Transverse colon (tissue), 4 donors: ENCODE results near the gene FNDC3B. TPM values are rescaled to one million over a fixed set of nuclear protein-coding genes. Genes with fewer than 3 reads are reported as not detected.

Experiments
- DNase-seq: peaks from one replicate; pipeline ENCODE4 v3.0.0-alpha.2; 2019
- H3K27ac ChIP-seq, 4 donors: fragments of 200-600 bp; sonication (generic); 2 replicates each; pipeline ENCODE4 v1.5.1; 2016 to 2018; ENCODE audit warnings: inconsistent platforms in 4 of 4
- H3K27me3 ChIP-seq: fragments of 200-600 bp; sonication (generic); 2 replicates; pipeline ENCODE4 v1.5.1; 2017; ENCODE audit warnings: inconsistent platforms
- H3K36me3 ChIP-seq, 4 donors: fragments of 200-600 bp; sonication (generic); 2 replicates each; pipeline ENCODE4 v1.5.1; 2017 to 2019; ENCODE audit warnings: inconsistent platforms in 4 of 4
- H3K4me1 ChIP-seq, 4 donors: fragments of 200-600 bp; sonication (generic); 2 replicates each; pipeline ENCODE4 v1.5.1; 2017 to 2020; ENCODE audit warnings: inconsistent platforms in 4 of 4
- H3K4me3 ChIP-seq, 4 donors: fragments of 200-600 bp; sonication (generic); 1 replicate in 1 of 4; 2 replicates in 3 of 4; pipeline versions ENCODE4 v1.5.1 to v1.6.1; 2017 to 2019; ENCODE audit warnings: inconsistent platforms in 4 of 4
- H3K9me3 ChIP-seq, 2 donors: fragments of 200-600 bp; sonication (generic); 2 replicates each; pipeline ENCODE4 v1.5.1; 2017 to 2019; ENCODE audit warnings: inconsistent platforms in 2 of 2
- EP300 ChIP-seq: sonication (generic); formaldehyde crosslinking; IDR thresholded peaks from one replicate; pipeline ENCODE4 v1.6.1; 2017; ENCODE audit warnings: antibody characterized with exemption, low read depth
- POLR2A ChIP-seq: fragments of 450-650 bp; IDR thresholded peaks from one replicate; pipeline ENCODE4 v1.6.1; 2016; ENCODE audit warnings: antibody characterized with exemption, mild to moderate bottlenecking, moderate library complexity
- POLR2AphosphoS5 ChIP-seq, 3 donors: sonication (generic); formaldehyde crosslinking; IDR thresholded peaks; one replicate each; pipeline ENCODE4 v1.6.1; 2016; ENCODE audit warnings: antibody characterized with exemption in 3 of 3
- WGBS, 2 donors: methylation state at CpG; one replicate each; pipeline ENCODE4 v1.1.5; 2018; ENCODE audit warnings: low coverage in 1 of 2; 5-methylcytosine and 5-hydroxymethylcytosine counted together
- in situ Hi-C, 4 donors: fragments of 200-750 bp; cut with MboI; loops; one replicate each; pipeline versions ENCODE4 v1.15.0 to v1.15.1; 2017; ENCODE audit warnings: low sequenced_read_pairs in 3 of 4, low pct_ligation_motif_present in 1 of 4, low pct_unique_long_range_greater_than_20kb in 1 of 4
- intact Hi-C: fragments of 100-400 bp; cut with DNase I; formaldehyde crosslinking; loops from one replicate; pipeline ENCODE4 v1.15.1; 2023; ENCODE audit warnings: low total_unique reads
- total RNA-seq, 4 donors: library from RNA; depleted of rRNA; stranded (reverse); fragments of >200 nt; gene quantifications; one replicate each; pipeline ENCODE4 v1.1.0, GENCODE V29; 2016
- TF ChIP-seq, protein P1 (sequence below), 5 experiments: fragments of 200-600 bp in 3 of 5; fragments of 450-650 bp in 2 of 5; sonication (generic) in 3 of 5; IDR thresholded peaks; 1 replicate in 2 of 5; 2 replicates in 3 of 5; pipeline ENCODE4 v1.5.1; 2016 to 2017; ENCODE audit warnings: antibody characterized with exemption in 5 of 5, inconsistent platforms in 3 of 5, mild to moderate bottlenecking in 2 of 5, moderate library complexity in 1 of 5

The FNDC3B gene
- total RNA-seq, 4 donors from 2014 or later: 28.5 to 85.7 (median 44.5) TPM

DNA sequence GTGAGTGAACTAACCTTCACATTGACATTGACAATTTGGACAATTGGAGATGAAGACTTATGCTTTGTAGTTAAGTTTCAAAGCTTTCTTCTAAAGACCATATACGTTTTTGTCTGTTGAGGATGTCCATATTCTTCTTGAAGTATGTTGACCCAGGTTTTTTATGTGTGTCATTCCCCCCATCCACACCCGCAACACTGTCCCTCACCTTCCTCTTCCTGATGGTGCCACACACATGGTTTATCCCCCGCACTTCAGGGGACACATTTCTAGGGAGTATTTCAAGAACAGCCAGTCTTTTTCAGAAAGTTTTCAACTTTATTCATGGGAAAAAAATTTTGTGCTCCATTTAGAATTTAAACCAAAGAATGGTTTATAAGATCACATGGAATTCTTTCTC, 303.7 kb downstream of the FNDC3B start:
- DNase-seq: no peak
- in situ Hi-C loops (loop anchor here in 3 of 4 donors (25.0 kb wide), 3 partner anchors 306 to 681 kb away; partner anchors contain the start of genes FNDC3B (in 2 of the 3) and TMEM212 (in 1 of the 3)), intact Hi-C loops (no loop called here)
- 90 to 95% methylated on average over 3 of the region's 3 CpGs for WGBS, 2 donors
- no peaks in the 10 kb centered on the region for H3K27me3 ChIP-seq
- no peaks in the 10 kb centered on the region for H3K9me3 ChIP-seq
- peaks cover 0 to 54% (median 20%) of the 10 kb centered on the region in 4 donors for H3K36me3 ChIP-seq
- no peak for TF ChIP-seq POLR2A
- TF ChIP-seq EP300: no peak
- no peak for TF ChIP-seq POLR2AphosphoS5 (IDR thresholded peaks at IDR 0.05)
- TF ChIP-seq, protein P1, sequence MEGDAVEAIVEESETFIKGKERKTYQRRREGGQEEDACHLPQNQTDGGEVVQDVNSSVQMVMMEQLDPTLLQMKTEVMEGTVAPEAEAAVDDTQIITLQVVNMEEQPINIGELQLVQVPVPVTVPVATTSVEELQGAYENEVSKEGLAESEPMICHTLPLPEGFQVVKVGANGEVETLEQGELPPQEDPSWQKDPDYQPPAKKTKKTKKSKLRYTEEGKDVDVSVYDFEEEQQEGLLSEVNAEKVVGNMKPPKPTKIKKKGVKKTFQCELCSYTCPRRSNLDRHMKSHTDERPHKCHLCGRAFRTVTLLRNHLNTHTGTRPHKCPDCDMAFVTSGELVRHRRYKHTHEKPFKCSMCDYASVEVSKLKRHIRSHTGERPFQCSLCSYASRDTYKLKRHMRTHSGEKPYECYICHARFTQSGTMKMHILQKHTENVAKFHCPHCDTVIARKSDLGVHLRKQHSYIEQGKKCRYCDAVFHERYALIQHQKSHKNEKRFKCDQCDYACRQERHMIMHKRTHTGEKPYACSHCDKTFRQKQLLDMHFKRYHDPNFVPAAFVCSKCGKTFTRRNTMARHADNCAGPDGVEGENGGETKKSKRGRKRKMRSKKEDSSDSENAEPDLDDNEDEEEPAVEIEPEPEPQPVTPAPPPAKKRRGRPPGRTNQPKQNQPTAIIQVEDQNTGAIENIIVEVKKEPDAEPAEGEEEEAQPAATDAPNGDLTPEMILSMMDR (IDR thresholded peaks at IDR 0.05): no peak
- H3K27ac ChIP-seq: no peak overlapping the region
- no peaks in the 10 kb centered on the region for H3K4me1 ChIP-seq
- H3K4me3 ChIP-seq: no peak overlapping the region

GRCh38 chr3:172343979-172344378, 304.6 kb downstream of the FNDC3B start:
- 90% methylated on average over 12 of the region's 12 CpGs; no CpG with 5 or more reads in 1 of the 2 donors for WGBS, 2 donors
- intact Hi-C loops (no loop called here), in situ Hi-C loops (loop anchor here in 3 of 4 donors (25.0 kb wide), 3 partner anchors 307 to 682 kb away; partner anchors contain the start of genes FNDC3B (in 2 of the 3) and TMEM212 (in 1 of the 3))

DNA sequence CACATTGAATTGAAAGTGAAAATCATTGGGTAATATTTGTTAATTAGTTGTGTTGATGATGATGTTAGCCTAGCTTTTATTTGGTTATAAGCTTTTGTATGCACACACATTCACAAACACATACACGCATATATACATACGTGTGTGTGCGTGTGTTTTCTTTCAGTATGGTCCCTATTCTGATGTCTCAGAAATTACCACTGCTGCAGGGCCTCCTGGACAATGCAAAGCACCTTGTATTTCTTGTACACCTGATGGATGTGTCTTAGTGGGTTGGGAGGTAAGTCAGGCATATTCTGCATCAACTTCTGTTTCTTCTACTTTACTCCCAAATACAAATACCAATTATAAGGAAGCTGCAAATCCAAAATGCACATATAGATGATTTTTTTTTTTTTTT, 306.8 kb downstream of the FNDC3B start:
- in situ Hi-C loops (loop anchor here in 3 of 4 donors (25.0 kb wide), 3 partner anchors 309 to 684 kb away; partner anchors contain the start of genes FNDC3B (in 2 of the 3) and TMEM212 (in 1 of the 3)), intact Hi-C loops (no loop called here)
- H3K36me3 ChIP-seq: peaks cover 0 to 59% (median 20%) of the 10 kb centered on the region in 4 donors

More at GRCh38 chr3:172343979-172344378, 304.6 kb downstream of the FNDC3B start:
- H3K27me3 ChIP-seq: no peaks in the 10 kb centered on the region
- TF ChIP-seq POLR2AphosphoS5 (IDR thresholded peaks at IDR 0.05) (no peak), POLR2A (no peak), EP300 (no peak)
- TF ChIP-seq, protein P1 (IDR thresholded peaks at IDR 0.05): no peak
- no peak overlapping the region for H3K27ac ChIP-seq
- no peak for DNase-seq
- no peak overlapping the region for H3K4me3 ChIP-seq
- peaks cover 0 to 62% (median 20%) of the 10 kb centered on the region in 4 donors for H3K36me3 ChIP-seq
- H3K9me3 ChIP-seq: no peaks in the 10 kb centered on the region
- H3K4me1 ChIP-seq: no peaks in the 10 kb centered on the region

DNA sequence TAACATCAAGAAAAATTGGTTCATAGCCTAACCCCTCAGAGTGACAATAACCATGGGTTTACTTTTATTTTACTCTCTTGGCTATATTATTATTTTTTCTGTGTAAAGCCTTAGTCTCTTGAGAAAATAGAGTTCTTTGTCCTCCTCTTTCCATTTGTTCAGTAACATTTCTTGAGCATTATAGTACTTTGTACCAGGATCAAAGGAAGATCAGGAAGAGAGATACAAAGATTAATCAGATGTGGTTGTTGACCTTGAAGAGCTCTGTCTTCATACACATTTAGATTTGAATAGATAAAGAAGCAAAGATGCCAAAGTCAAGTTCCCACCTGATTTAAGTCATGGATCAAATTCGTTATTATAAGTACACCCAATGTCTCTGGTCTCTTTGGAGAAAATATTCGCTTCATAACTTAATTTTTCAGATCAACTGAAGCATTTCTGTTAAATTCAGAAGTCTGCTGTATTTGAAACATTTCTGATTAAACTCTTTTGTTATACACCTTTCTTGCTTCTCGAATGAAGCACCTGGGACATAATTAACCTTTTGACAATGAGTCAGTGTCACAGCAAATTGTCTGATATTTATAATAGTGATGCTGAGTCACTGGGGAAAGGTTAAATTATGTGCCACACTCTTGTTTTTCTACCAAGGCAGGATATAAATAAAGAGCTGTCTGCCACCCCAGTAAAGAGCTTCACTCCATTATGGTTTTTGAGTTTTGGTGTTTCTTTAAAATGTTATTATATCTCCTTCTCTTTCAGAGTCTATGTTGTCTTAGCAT, 308.7 kb downstream of the FNDC3B start:
- intact Hi-C loops (no loop called here), in situ Hi-C loops (loop anchor here in 3 of 4 donors (25.0 kb wide), 3 partner anchors 311 to 686 kb away; partner anchors contain the start of genes FNDC3B (in 2 of the 3) and TMEM212 (in 1 of the 3))
- no peaks in the 10 kb centered on the region for H3K4me1 ChIP-seq
- H3K36me3 ChIP-seq: peaks cover 0 to 65% (median 17%) of the 10 kb centered on the region in 4 donors
- H3K27ac ChIP-seq: no peak overlapping the region
- no peak for TF ChIP-seq EP300
- TF ChIP-seq POLR2AphosphoS5 (IDR thresholded peaks at IDR 0.05): no peak
- TF ChIP-seq, protein P1 (IDR thresholded peaks at IDR 0.05): no peak
- TF ChIP-seq POLR2A: no peak
- WGBS, 2 donors: 83 to 92% methylated on average over 3 of the region's 3 CpGs
- no peaks in the 10 kb centered on the region for H3K27me3 ChIP-seq
- DNase-seq: no peak
- no peak overlapping the region for H3K4me3 ChIP-seq
- no peaks in the 10 kb centered on the region for H3K9me3 ChIP-seq

More for the DNA sequence above, 306.8 kb downstream of the FNDC3B start:
- Histone ChIP-seq H3K27ac (no peak overlapping the region), H3K9me3 (no peaks in the 10 kb centered on the region), H3K27me3 (no peaks in the 10 kb centered on the region), H3K4me1 (no peaks in the 10 kb centered on the region), H3K4me3 (no peak overlapping the region)
- TF ChIP-seq EP300: no peak
- TF ChIP-seq, protein P1 (IDR thresholded peaks at IDR 0.05): no peak
- 79 to 90% methylated on average over 3 of the region's 3 CpGs for WGBS, 2 donors
- no peak for DNase-seq
